HG02642 (cell line): Measurements from ENCODE around the gene CPNE1.
"Not testable (repeated sequence)": the region's sequence is repeated elsewhere in the genome, so short reads cannot be mapped to it uniquely, and the experiment has no call there.

Source experiments
- ATAC-seq: cut with Tn5 transposase; IDR thresholded peaks from one replicate; pipeline ENCODE4 v1.9.1; 2021; ENCODE audit warnings: mild to moderate bottlenecking; ENCODE audit not compliant: unreplicated experiment, poor library complexity

Gene CPNE1

GRCh38 chr20:35698298-35699126 lies 33.8 kb upstream of the CPNE1 start:
- ATAC-seq = peak; percentile 41

- ATAC-seq = no peak
Observed at GRCh38 chr20:35697696-35698297, 33.1 kb upstream of the CPNE1 start.

- no peak for ATAC-seq
Observed at GRCh38 chr20:35695978-35696377, 31.3 kb upstream of the CPNE1 start.

- ATAC-seq = no peak
Observed at GRCh38 chr20:35695245-35695749, 30.6 kb upstream of the CPNE1 start.

- ATAC-seq = no peak
Observed at GRCh38 chr20:35690265-35690664, 25.6 kb upstream of the CPNE1 start.

GRCh38 chr20:35686872-35687271 lies 22.2 kb upstream of the CPNE1 start:
- ATAC-seq = not testable (repeated sequence)

GRCh38 chr20:35685368-35685767 lies 20.7 kb upstream of the CPNE1 start:
- ATAC-seq = not testable (repeated sequence)

- no peak for ATAC-seq
Observed at GRCh38 chr20:35681960-35682359, 17.3 kb upstream of the CPNE1 start.

- no peak for ATAC-seq
Observed at GRCh38 chr20:35680452-35681183, 15.9 kb upstream of the CPNE1 start.

GRCh38 chr20:35674921-35675320 lies 10.2 kb upstream of the CPNE1 start:
- ATAC-seq = no peak

- no peak for ATAC-seq
Observed at GRCh38 chr20:35673884-35674283, 9.2 kb upstream of the CPNE1 start.

GRCh38 chr20:35669681-35670080 lies 5.0 kb upstream of the CPNE1 start:
- no peak for ATAC-seq

- ATAC-seq = no peak
Observed at GRCh38 chr20:35669221-35669620, 4.5 kb upstream of the CPNE1 start.

- no peak for ATAC-seq
Observed at GRCh38 chr20:35665949-35666288, 1.2 kb upstream of the CPNE1 start.

GRCh38 chr20:35663516-35664465 lies 909 bp downstream of the CPNE1 start:
- ATAC-seq = peak; percentile 29

- ATAC-seq = no peak
Observed at GRCh38 chr20:35662551-35662950, 2.1 kb downstream of the CPNE1 start.

- ATAC-seq = no peak
Observed at GRCh38 chr20:35661908-35662307, 2.8 kb downstream of the CPNE1 start.

- ATAC-seq = no peak
Observed at GRCh38 chr20:35661053-35661452, 3.6 kb downstream of the CPNE1 start.

- no peak for ATAC-seq
Observed at GRCh38 chr20:35660122-35660937, 4.4 kb downstream of the CPNE1 start.
